ENCODE data around the gene EXOC3L2. TPM values are rescaled to one million over a fixed set of nuclear protein-coding genes. Genes with fewer than 3 reads are reported as not detected.

Gene EXOC3L2
- total RNA-seq, 1 donor from 2014 or later, result 1.8 TPM

- intact Hi-C loops (cut with micrococcal nuclease), result no loop called here
- no peak for DNase-seq
- TF ChIP-seq CTCF (IDR thresholded peaks at IDR 0.05; ENCODE audit: borderline replicate concordance), result no peak
- Histone ChIP-seq H3K4me3 (no peak overlapping the region), H3K4me1 (peaks cover 32% of the 10 kb centered on the region), H3K36me3 (no peaks in the 10 kb centered on the region), H3K27ac (replicated peaks) (peak overlapping the region; percentile 77), H3K9me3 (replicated peaks) (no peaks in the 10 kb centered on the region), H3K27me3 (ENCODE audit: low read depth) (peaks cover 72% of the 10 kb centered on the region)
Measured at GRCh38 chr19:45213031-45213430, 32.2 kb downstream of the EXOC3L2 start.

- intact Hi-C loops (cut with micrococcal nuclease), result no loop called here
- DNase-seq, result peak; percentile 71
- Histone ChIP-seq H3K4me1 (peaks cover 27% of the 10 kb centered on the region), H3K27ac (replicated peaks) (peak overlapping the region; percentile 77), H3K27me3 (ENCODE audit: low read depth) (peaks cover 60% of the 10 kb centered on the region), H3K36me3 (no peaks in the 10 kb centered on the region), H3K4me3 (peak overlapping the region; percentile 9), H3K9me3 (replicated peaks) (no peaks in the 10 kb centered on the region)
- TF ChIP-seq CTCF (IDR thresholded peaks at IDR 0.05; ENCODE audit: borderline replicate concordance), result no peak
Measured at GRCh38 chr19:45211751-45212381, 33.3 kb downstream of the EXOC3L2 start.

- no peak for DNase-seq
- H3K27me3 ChIP-seq (ENCODE audit: low read depth), result peaks cover 8% of the 10 kb centered on the region
- H3K4me3 ChIP-seq, result no peak overlapping the region
- H3K4me1 ChIP-seq, result no peaks in the 10 kb centered on the region
- no peak overlapping the region for H3K27ac ChIP-seq (replicated peaks)
- no peaks in the 10 kb centered on the region for H3K9me3 ChIP-seq (replicated peaks)
- H3K36me3 ChIP-seq, result no peaks in the 10 kb centered on the region
- intact Hi-C loops (cut with micrococcal nuclease), result no loop called here
- no peak for TF ChIP-seq CTCF (IDR thresholded peaks at IDR 0.05; ENCODE audit: borderline replicate concordance)
Measured at GRCh38 chr19:45206328-45206727, 38.9 kb downstream of the EXOC3L2 start.

DNA sequence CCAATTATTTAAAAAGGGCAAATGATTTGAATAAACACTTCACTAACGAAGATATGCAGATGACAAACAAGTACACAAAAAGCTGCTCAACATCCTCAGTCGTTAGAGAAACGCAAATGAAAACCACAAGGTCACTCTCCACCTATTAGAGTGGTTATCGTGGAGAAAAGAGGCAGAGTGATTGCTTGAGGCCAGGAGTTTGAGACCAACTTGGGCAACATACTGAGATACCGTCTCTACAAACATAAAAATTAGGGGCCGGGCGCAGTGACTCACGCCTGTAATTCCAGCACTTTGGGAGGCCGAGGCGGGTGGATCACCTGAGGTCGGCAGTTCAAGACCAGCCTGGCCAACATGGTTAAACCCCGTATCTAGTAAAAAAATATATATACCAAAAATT is 39.4 kb downstream of the EXOC3L2 start:
- Histone ChIP-seq H3K36me3 (no peaks in the 10 kb centered on the region), H3K4me3 (no peak overlapping the region), H3K9me3 (replicated peaks) (no peaks in the 10 kb centered on the region), H3K27me3 (ENCODE audit: low read depth) (peaks cover 4% of the 10 kb centered on the region), H3K4me1 (no peaks in the 10 kb centered on the region), H3K27ac (replicated peaks) (no peak overlapping the region)
- intact Hi-C loops (cut with micrococcal nuclease), result no loop called here
- no peak for DNase-seq
- TF ChIP-seq CTCF (IDR thresholded peaks at IDR 0.05; ENCODE audit: borderline replicate concordance), result no peak

DNA sequence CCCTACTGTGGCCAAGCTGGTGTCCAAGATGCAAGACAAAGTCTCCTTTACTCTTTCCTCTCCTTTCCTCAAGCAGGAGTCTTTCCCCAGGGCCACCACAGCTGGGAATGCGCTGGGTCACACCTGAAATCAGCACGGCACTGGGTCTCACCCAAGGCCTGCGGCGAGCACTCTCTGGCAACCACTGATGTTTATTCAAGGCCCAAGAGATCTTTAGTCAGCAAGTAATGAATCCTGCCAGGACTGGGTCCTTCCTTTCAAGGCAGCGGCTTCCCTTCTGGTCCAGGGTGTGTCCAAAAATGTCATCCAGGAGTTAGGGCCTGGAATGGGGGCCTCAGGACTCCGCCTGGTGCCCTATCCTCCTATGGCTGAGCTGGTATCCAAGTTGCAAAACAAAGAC is 42.6 kb downstream of the EXOC3L2 start:
- Histone ChIP-seq H3K27ac (replicated peaks) (no peak overlapping the region), H3K4me3 (no peak overlapping the region), H3K9me3 (replicated peaks) (no peaks in the 10 kb centered on the region), H3K4me1 (no peaks in the 10 kb centered on the region), H3K27me3 (ENCODE audit: low read depth) (no peaks in the 10 kb centered on the region), H3K36me3 (no peaks in the 10 kb centered on the region)
- TF ChIP-seq CTCF (IDR thresholded peaks at IDR 0.05; ENCODE audit: borderline replicate concordance), result no peak
- intact Hi-C loops (cut with micrococcal nuclease), result loop anchor here (5.0 kb wide), 1 partner anchor 45 kb away; the partner anchor contains the start of gene EXOC3L2
- DNase-seq, result no peak

Data from left ventricle myocardium inferior (tissue), 1 donor.